ENCODE results near the gene RBFOX1. TPM values are rescaled to one million over a fixed set of nuclear protein-coding genes. Genes with fewer than 3 reads are reported as not detected.

The RBFOX1 gene
- total RNA-seq, 1 donor from 2014 or later = 0.69 TPM

DNA sequence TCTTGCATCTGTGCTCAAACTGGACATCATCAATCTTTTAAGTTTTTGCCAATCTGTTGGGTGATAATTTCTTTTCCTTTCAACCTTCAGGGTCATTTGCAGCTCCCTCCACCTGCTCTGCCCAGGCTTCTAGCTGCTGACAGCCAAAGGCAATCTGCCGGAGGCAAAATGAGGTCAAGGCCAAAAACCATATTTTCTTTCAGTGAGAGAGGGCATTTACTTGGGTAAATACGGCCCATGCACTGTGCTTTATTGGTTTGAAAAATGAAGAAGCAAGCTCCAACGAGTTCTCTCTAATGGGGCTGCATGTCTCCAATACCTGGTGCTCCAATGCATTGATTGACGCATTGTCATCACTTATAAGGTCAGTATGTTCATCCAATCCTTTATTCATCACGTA is 23.1 kb downstream of the RBFOX1 start:
- peaks cover 3% of the 10 kb centered on the region for H3K36me3 Mint-ChIP-seq (ENCODE audit: low read depth, unreplicated experiment)
- H3K9me3 Mint-ChIP-seq (ENCODE audit: unreplicated experiment) = peaks cover 23% of the 10 kb centered on the region
- TF ChIP-seq, protein P1, sequence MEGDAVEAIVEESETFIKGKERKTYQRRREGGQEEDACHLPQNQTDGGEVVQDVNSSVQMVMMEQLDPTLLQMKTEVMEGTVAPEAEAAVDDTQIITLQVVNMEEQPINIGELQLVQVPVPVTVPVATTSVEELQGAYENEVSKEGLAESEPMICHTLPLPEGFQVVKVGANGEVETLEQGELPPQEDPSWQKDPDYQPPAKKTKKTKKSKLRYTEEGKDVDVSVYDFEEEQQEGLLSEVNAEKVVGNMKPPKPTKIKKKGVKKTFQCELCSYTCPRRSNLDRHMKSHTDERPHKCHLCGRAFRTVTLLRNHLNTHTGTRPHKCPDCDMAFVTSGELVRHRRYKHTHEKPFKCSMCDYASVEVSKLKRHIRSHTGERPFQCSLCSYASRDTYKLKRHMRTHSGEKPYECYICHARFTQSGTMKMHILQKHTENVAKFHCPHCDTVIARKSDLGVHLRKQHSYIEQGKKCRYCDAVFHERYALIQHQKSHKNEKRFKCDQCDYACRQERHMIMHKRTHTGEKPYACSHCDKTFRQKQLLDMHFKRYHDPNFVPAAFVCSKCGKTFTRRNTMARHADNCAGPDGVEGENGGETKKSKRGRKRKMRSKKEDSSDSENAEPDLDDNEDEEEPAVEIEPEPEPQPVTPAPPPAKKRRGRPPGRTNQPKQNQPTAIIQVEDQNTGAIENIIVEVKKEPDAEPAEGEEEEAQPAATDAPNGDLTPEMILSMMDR (IDR thresholded peaks at IDR 0.05; ENCODE audit: unreplicated experiment) = no peak
- H3K4me1 Mint-ChIP-seq (ENCODE audit: unreplicated experiment) = no peaks in the 10 kb centered on the region
- H3K4me3 Mint-ChIP-seq (ENCODE audit: unreplicated experiment) = no peak overlapping the region
- no peak overlapping the region for H3K27ac Mint-ChIP-seq (ENCODE audit: unreplicated experiment)
- DNase-seq (ENCODE audit: low spot score) = no peak
- H3K27me3 Mint-ChIP-seq (ENCODE audit: unreplicated experiment) = peaks cover 3% of the 10 kb centered on the region

DNA sequence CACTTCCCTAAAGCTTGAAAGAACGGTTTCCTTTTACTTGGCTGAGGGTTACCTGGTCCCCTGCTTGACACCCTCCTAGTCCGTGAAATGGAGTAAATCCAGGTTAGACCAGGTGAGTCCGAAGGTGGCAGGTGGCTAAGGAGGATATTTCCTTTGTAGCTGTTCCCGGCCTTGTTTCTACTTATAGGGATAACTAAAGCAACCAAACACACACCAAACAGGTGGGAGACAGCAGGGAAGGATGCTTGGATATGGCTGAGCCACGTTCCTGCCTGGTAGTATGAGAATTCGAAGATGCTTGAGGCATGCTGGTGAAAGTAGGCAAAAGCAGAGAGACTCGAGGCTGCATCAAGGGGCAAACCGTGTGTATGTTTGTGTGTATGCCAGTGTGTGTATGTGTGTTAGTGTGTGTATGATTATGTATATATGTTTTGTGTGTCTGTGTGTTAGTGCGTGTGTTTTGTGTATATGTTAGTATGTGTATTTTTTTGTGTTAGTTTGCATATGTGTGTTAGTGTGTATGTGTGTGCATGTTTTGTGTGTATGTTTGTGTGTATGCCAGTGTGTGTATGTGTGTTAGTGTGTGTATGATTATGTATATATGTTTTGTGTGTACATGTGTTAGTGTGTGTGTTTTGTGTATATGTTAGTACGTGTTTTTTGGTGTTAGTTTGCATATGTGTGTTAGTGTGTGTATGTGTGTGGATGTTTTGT is 28.9 kb downstream of the RBFOX1 start:
- TF ChIP-seq, protein P1 (IDR thresholded peaks at IDR 0.05; ENCODE audit: unreplicated experiment) = no peak
- H3K27ac Mint-ChIP-seq (ENCODE audit: unreplicated experiment) = no peak overlapping the region
- H3K27me3 Mint-ChIP-seq (ENCODE audit: unreplicated experiment) = peaks cover 2% of the 10 kb centered on the region
- DNase-seq (ENCODE audit: low spot score) = no peak
- H3K9me3 Mint-ChIP-seq (ENCODE audit: unreplicated experiment) = peaks cover 21% of the 10 kb centered on the region
- H3K4me3 Mint-ChIP-seq (ENCODE audit: unreplicated experiment) = no peak overlapping the region
- H3K36me3 Mint-ChIP-seq (ENCODE audit: low read depth, unreplicated experiment) = no peaks in the 10 kb centered on the region
- H3K4me1 Mint-ChIP-seq (ENCODE audit: unreplicated experiment) = no peaks in the 10 kb centered on the region

- Mint-ChIP-seq H3K4me3 (ENCODE audit: unreplicated experiment) (no peak overlapping the region), H3K27ac (ENCODE audit: unreplicated experiment) (no peak overlapping the region), H3K9me3 (ENCODE audit: unreplicated experiment) (peaks cover 21% of the 10 kb centered on the region), H3K36me3 (ENCODE audit: low read depth, unreplicated experiment) (no peaks in the 10 kb centered on the region), H3K27me3 (ENCODE audit: unreplicated experiment) (peaks cover 2% of the 10 kb centered on the region), H3K4me1 (ENCODE audit: unreplicated experiment) (no peaks in the 10 kb centered on the region)
- TF ChIP-seq, protein P1 (IDR thresholded peaks at IDR 0.05; ENCODE audit: unreplicated experiment) = no peak
- DNase-seq (ENCODE audit: low spot score) = no peak
Observed at GRCh38 chr16:7362231-7362630, 29.6 kb downstream of the RBFOX1 start.

DNA sequence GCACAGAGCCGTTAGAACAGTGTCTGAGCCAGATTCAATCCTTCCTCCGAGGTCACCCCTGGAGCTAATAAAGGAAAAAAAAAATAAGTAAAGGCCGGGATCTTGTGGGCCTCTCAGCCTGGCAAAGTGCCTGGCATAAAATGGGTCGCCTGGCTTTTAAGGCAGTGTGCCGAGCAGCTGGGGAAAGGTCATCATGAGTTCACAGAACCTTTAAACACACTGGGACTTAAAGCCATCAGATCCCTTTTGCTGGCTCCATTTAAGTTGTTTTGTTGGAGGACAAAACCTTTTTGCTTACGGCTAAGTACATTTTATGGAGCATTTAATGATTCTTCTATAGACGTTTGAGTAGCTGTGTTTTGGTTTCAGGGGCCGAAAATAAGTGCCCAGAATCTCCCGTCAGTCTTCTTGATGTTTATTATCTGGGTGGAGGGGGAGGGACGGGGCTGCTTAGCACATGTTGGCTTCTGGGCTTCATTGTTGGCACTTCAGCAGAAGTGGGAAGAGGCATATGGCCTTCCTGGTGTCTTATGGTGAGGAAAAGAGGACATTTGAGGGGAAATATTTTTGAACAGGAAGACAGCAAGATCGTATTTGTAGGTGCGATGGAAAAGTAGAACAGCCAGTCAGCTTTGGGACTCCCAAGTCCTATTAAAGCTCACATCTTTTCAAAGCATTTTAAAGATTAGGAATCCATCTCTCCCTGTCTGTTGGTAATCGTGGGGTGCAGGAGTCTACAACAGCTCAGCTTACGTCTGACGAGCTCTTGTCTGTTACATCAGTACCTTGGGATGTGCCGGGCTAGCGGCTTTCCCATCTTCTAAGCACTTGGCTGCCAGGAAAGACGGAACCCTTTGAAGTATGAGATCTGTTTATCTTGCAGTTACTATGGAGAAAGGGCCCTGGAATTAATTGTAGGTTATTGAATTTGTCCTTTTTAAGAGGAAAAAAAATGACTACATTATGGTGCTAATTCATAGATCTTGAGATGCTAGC is 31.1 kb downstream of the RBFOX1 start:
- Mint-ChIP-seq H3K36me3 (ENCODE audit: low read depth, unreplicated experiment) (no peaks in the 10 kb centered on the region), H3K27me3 (ENCODE audit: unreplicated experiment) (peaks cover 2% of the 10 kb centered on the region), H3K4me1 (ENCODE audit: unreplicated experiment) (no peaks in the 10 kb centered on the region), H3K9me3 (ENCODE audit: unreplicated experiment) (peaks cover 15% of the 10 kb centered on the region), H3K4me3 (ENCODE audit: unreplicated experiment) (no peak overlapping the region), H3K27ac (ENCODE audit: unreplicated experiment) (no peak overlapping the region)
- TF ChIP-seq, protein P1 (IDR thresholded peaks at IDR 0.05; ENCODE audit: unreplicated experiment) = no peak
- no peak for DNase-seq (ENCODE audit: low spot score)

All from endothelial cell (in vitro differentiated cells).